ENCODE measurements around the gene TLCD5. TPM values are rescaled to one million over a fixed set of nuclear protein-coding genes. Genes with fewer than 3 reads are reported as not detected.

The TLCD5 gene
- total RNA-seq, 1 experiment from 2014 or later: 10.3 TPM

GRCh38 chr11:120333801-120334200 is 8.7 kb downstream of the TLCD5 start:
- in situ Hi-C loops (cut with HindIII; ENCODE audit: low pct_unique_long_range_greater_than_20kb, low sequenced_read_pairs): no loop called here

GRCh38 chr11:120334332-120334731 is 9.2 kb downstream of the TLCD5 start:
- in situ Hi-C loops (cut with HindIII; ENCODE audit: low pct_unique_long_range_greater_than_20kb, low sequenced_read_pairs): no loop called here

More at GRCh38 chr11:120333801-120334200, 8.7 kb downstream of the TLCD5 start:
- no peak for DNase-seq (ENCODE audit: low read depth)

GRCh38 chr11:120334894-120335462 is 9.9 kb downstream of the TLCD5 start:
- peak; percentile 75 for DNase-seq (ENCODE audit: low read depth)
- in situ Hi-C loops (cut with HindIII; ENCODE audit: low pct_unique_long_range_greater_than_20kb, low sequenced_read_pairs): no loop called here

More at GRCh38 chr11:120334332-120334731, 9.2 kb downstream of the TLCD5 start:
- DNase-seq (ENCODE audit: low read depth): no peak

GRCh38 chr11:120335556-120335907 is 10.4 kb downstream of the TLCD5 start:
- DNase-seq (ENCODE audit: low read depth): no peak
- in situ Hi-C loops (cut with HindIII; ENCODE audit: low pct_unique_long_range_greater_than_20kb, low sequenced_read_pairs): no loop called here

- DNase-seq (ENCODE audit: low read depth): peak; percentile 91
- in situ Hi-C loops (cut with HindIII; ENCODE audit: low pct_unique_long_range_greater_than_20kb, low sequenced_read_pairs): no loop called here
Observed at GRCh38 chr11:120335908-120336640, 11.0 kb downstream of the TLCD5 start, which contains the start of gene ARHGEF12. TSS of gene ARHGEF12 (plus strand) at chr11:120336413. CDS start at chr11:120337244, 831 bp downstream.

GRCh38 chr11:120336641-120337354 is 11.7 kb downstream of the TLCD5 start:
- in situ Hi-C loops (cut with HindIII; ENCODE audit: low pct_unique_long_range_greater_than_20kb, low sequenced_read_pairs): no loop called here

GRCh38 chr11:120337355-120338106 is 12.4 kb downstream of the TLCD5 start:
- in situ Hi-C loops (cut with HindIII; ENCODE audit: low pct_unique_long_range_greater_than_20kb, low sequenced_read_pairs): no loop called here
- DNase-seq (ENCODE audit: low read depth): peak; percentile 41

More at GRCh38 chr11:120336641-120337354, 11.7 kb downstream of the TLCD5 start:
- no peak for DNase-seq (ENCODE audit: low read depth)

GRCh38 chr11:120338107-120338933 is 13.2 kb downstream of the TLCD5 start:
- no peak for DNase-seq (ENCODE audit: low read depth)
- in situ Hi-C loops (cut with HindIII; ENCODE audit: low pct_unique_long_range_greater_than_20kb, low sequenced_read_pairs): no loop called here

GRCh38 chr11:120339394-120339890 is 14.3 kb downstream of the TLCD5 start:
- peak; percentile 62 for DNase-seq (ENCODE audit: low read depth)
- in situ Hi-C loops (cut with HindIII; ENCODE audit: low pct_unique_long_range_greater_than_20kb, low sequenced_read_pairs): no loop called here

GRCh38 chr11:120340529-120340928 is 15.4 kb downstream of the TLCD5 start:
- DNase-seq (ENCODE audit: low read depth): no peak
- in situ Hi-C loops (cut with HindIII; ENCODE audit: low pct_unique_long_range_greater_than_20kb, low sequenced_read_pairs): no loop called here

GRCh38 chr11:120342226-120342625 is 17.1 kb downstream of the TLCD5 start:
- no peak for DNase-seq (ENCODE audit: low read depth)
- in situ Hi-C loops (cut with HindIII; ENCODE audit: low pct_unique_long_range_greater_than_20kb, low sequenced_read_pairs): no loop called here

- DNase-seq (ENCODE audit: low read depth): no peak
- in situ Hi-C loops (cut with HindIII; ENCODE audit: low pct_unique_long_range_greater_than_20kb, low sequenced_read_pairs): no loop called here
Observed at GRCh38 chr11:120342678-120343077, 17.6 kb downstream of the TLCD5 start.

GRCh38 chr11:120343429-120343828 is 18.3 kb downstream of the TLCD5 start:
- in situ Hi-C loops (cut with HindIII; ENCODE audit: low pct_unique_long_range_greater_than_20kb, low sequenced_read_pairs): no loop called here
- no peak for DNase-seq (ENCODE audit: low read depth)

- in situ Hi-C loops (cut with HindIII; ENCODE audit: low pct_unique_long_range_greater_than_20kb, low sequenced_read_pairs): no loop called here
Observed at GRCh38 chr11:120344302-120345004, 19.4 kb downstream of the TLCD5 start.

GRCh38 chr11:120346233-120346632 is 21.1 kb downstream of the TLCD5 start:
- in situ Hi-C loops (cut with HindIII; ENCODE audit: low pct_unique_long_range_greater_than_20kb, low sequenced_read_pairs): no loop called here
- DNase-seq (ENCODE audit: low read depth): no peak

More at GRCh38 chr11:120344302-120345004, 19.4 kb downstream of the TLCD5 start:
- no peak for DNase-seq (ENCODE audit: low read depth)

GRCh38 chr11:120350637-120351036 is 25.5 kb downstream of the TLCD5 start:
- no peak for DNase-seq (ENCODE audit: low read depth)
- in situ Hi-C loops (cut with HindIII; ENCODE audit: low pct_unique_long_range_greater_than_20kb, low sequenced_read_pairs): no loop called here

GRCh38 chr11:120352405-120352804 is 27.3 kb downstream of the TLCD5 start:
- in situ Hi-C loops (cut with HindIII; ENCODE audit: low pct_unique_long_range_greater_than_20kb, low sequenced_read_pairs): no loop called here
- no peak for DNase-seq (ENCODE audit: low read depth)

All from Caki2 (cell line).